GM12878 (cell line): Measurements from ENCODE around the gene ALDH6A1. TPM values are rescaled to one million over a fixed set of nuclear protein-coding genes. Genes with fewer than 3 reads are reported as not detected.
A peak's percentile ranks its signal among the peaks of the same experiment; 100 is the strongest.

Experiments used
- ATF3 ChIP-seq: IDR thresholded peaks from 2 replicates; pipeline ENCODE4 v1.6.1; 2011; ENCODE audit warnings: low read depth, mild to moderate bottlenecking, low read length, moderate library complexity, borderline replicate concordance; ENCODE audit errors: extremely low read depth
- ATF7 ChIP-seq: fragments of 450-650 bp; IDR thresholded peaks from 2 replicates; pipeline ENCODE4 v1.6.1; 2016; ENCODE audit warnings: low read depth, mild to moderate bottlenecking
- BCL3 ChIP-seq: IDR thresholded peaks from 2 replicates; pipeline ENCODE4 v1.6.1; 2011; ENCODE audit warnings: borderline replicate concordance, low read depth, mild to moderate bottlenecking, moderate library complexity, low read length; ENCODE audit not compliant: insufficient read depth, poor library complexity, severe bottlenecking
- CEBPB ChIP-seq, 2 experiments: fragments of 150-350 bp in 1 of 2; IDR thresholded peaks; 2 replicates each; pipeline ENCODE4 v1.6.1; 2012 to 2014; ENCODE audit warnings: low read depth in 2 of 2, low read length in 2 of 2, borderline replicate concordance in 1 of 2, inconsistent platforms in 1 of 2
- EED ChIP-seq: sonication (generic); IDR thresholded peaks from 2 replicates; pipeline ENCODE4 v1.6.1; 2016; ENCODE audit warnings: antibody characterized with exemption, low read depth
- FOXM1 ChIP-seq: IDR thresholded peaks from 2 replicates; pipeline ENCODE4 v1.6.1; 2012; ENCODE audit warnings: low read depth, mild to moderate bottlenecking, inconsistent platforms, low read length, moderate library complexity
- GATAD2B ChIP-seq: fragments of 450-650 bp; conservative IDR thresholded peaks from 2 replicates; pipeline ENCODE4 v1.6.1; 2017; ENCODE audit warnings: low read depth, mild to moderate bottlenecking, moderate library complexity
- IKZF2 ChIP-seq, 2 experiments: fragments of 450-650 bp; IDR thresholded peaks; 2 replicates each; pipeline ENCODE4 v1.6.1; 2017; ENCODE audit warnings: mild to moderate bottlenecking in 2 of 2, moderate library complexity in 2 of 2
- JUNB ChIP-seq: IDR thresholded peaks from 2 replicates; pipeline ENCODE4 v1.6.1; 2016; ENCODE audit warnings: antibody characterized with exemption, mild to moderate bottlenecking
- MYB ChIP-seq: fragments of 150-350 bp; IDR thresholded peaks from 2 replicates; pipeline ENCODE4 v1.6.1; 2014; ENCODE audit warnings: mild to moderate bottlenecking, low read depth, low read length, borderline replicate concordance
- PAX5 ChIP-seq: IDR thresholded peaks from 2 replicates; pipeline ENCODE4 v1.6.1; 2011; ENCODE audit warnings: low read depth, low read length, borderline replicate concordance
- RAD21 ChIP-seq: IDR thresholded peaks from 2 replicates; pipeline ENCODE4 v1.6.1; 2011; ENCODE audit warnings: mild to moderate bottlenecking, low read depth, low read length, moderate library complexity; ENCODE audit not compliant: insufficient read depth
- RCOR1 ChIP-seq: conservative IDR thresholded peaks from 2 replicates; pipeline ENCODE4 v1.6.1; 2012; ENCODE audit warnings: low read depth, low read length, improper control_type of control experiment
- RELB ChIP-seq: fragments of 450-650 bp; IDR thresholded peaks from 2 replicates; pipeline ENCODE4 v1.6.1; 2017; ENCODE audit warnings: low read depth, mild to moderate bottlenecking, moderate library complexity
- SIX5 ChIP-seq: IDR thresholded peaks from 2 replicates; pipeline ENCODE4 v1.6.1; 2011; ENCODE audit warnings: mild to moderate bottlenecking, low read depth, low read length, moderate library complexity; ENCODE audit not compliant: severe bottlenecking
- SKIL ChIP-seq: fragments of 450-650 bp; IDR thresholded peaks from 2 replicates; pipeline ENCODE4 v1.6.1; 2017; ENCODE audit warnings: mild to moderate bottlenecking, low read depth, inconsistent platforms; ENCODE audit not compliant: poor library complexity, severe bottlenecking
- SMAD1 ChIP-seq: fragments of 450-650 bp; IDR thresholded peaks from 2 replicates; pipeline ENCODE4 v1.6.1; 2018; ENCODE audit warnings: mild to moderate bottlenecking, low read depth; ENCODE audit not compliant: partially characterized antibody
- SMARCA5 ChIP-seq: fragments of 450-650 bp; IDR thresholded peaks from 2 replicates; pipeline ENCODE4 v1.6.1; 2017; ENCODE audit warnings: mild to moderate bottlenecking
- SPI1 ChIP-seq: IDR thresholded peaks from 2 replicates; pipeline ENCODE4 v1.6.1; 2011; ENCODE audit warnings: low read depth, mild to moderate bottlenecking, low read length, moderate library complexity, borderline replicate concordance; ENCODE audit not compliant: insufficient read depth
- SREBF1 ChIP-seq: IDR thresholded peaks from 2 replicates; pipeline ENCODE4 v1.6.1; 2012; ENCODE audit warnings: mild to moderate bottlenecking, low read length
- SUZ12 ChIP-seq: fragments of 200-600 bp; sonication (generic); IDR thresholded peaks from one replicate; pipeline ENCODE4 v1.6.1; 2018; ENCODE audit warnings: antibody characterized with exemption, mild to moderate bottlenecking; ENCODE audit not compliant: unreplicated experiment
- YBX1 ChIP-seq: fragments of 450-650 bp; IDR thresholded peaks from 2 replicates; pipeline ENCODE4 v1.6.1; 2016; ENCODE audit warnings: antibody characterized with exemption
- ZBED1 ChIP-seq: IDR thresholded peaks from 2 replicates; pipeline ENCODE4 v1.6.1; 2016; ENCODE audit warnings: borderline replicate concordance
- polyA plus RNA-seq, 11 experiments: library from polyadenylated mRNA; depleted of rRNA in 4 of 11; unstranded in 6 of 11; stranded (reverse) in 5 of 11; fragments of >200 nt; fragmentation: Nextera tagmentation in 4 of 11; fragmentation: Illumina TruSeq in 1 of 11; extraction: Ambion mirVana in 4 of 11; extraction: Trizol in 1 of 11; gene quantifications; 1 replicate in 1 of 11; 2 replicates in 10 of 11; pipeline versions ENCODE4 v1.2.1 to v1.2.3, GENCODE V29; 2011 to 2016; ENCODE audit warnings: inconsistent platforms in 2 of 11, missing spikeins in 2 of 11, low read depth in 1 of 11
- total RNA-seq, 4 experiments: library from RNA; depleted of rRNA in 3 of 4; stranded (reverse); fragments of >200 nt in 3 of 4; fragmentation: Illumina TruSeq in 1 of 4; extraction: Trizol in 1 of 4; gene quantifications; 2 replicates each; pipeline versions ENCODE4 v1.2.1 to v1.2.3, GENCODE V29; 2013 to 2021

The ALDH6A1 gene
- total and polyA plus RNA-seq, 10 of the 15 experiments (the other 5 are each of a cell fraction or from before 2014, with no cell fraction given): 6.3 to 23.4 (median 9.8) TPM

GRCh38 chr14:74084277-74085046 is at the start of gene ALDH6A1, which contains the start of gene LIN52 (continued):
- TF ChIP-seq ATF3: no peak
- no peak for TF ChIP-seq YBX1
- TF ChIP-seq RCOR1: no peak
- peak; percentile 99 for TF ChIP-seq RELB
- TF ChIP-seq MYB: peak; percentile 86; the same call in 1 of the 2 replicates
- TF ChIP-seq SMAD1: no peak
- TF ChIP-seq SUZ12: no peak
- no peak for TF ChIP-seq SREBF1
- TF ChIP-seq SIX5: peak; percentile 22
- no peak for TF ChIP-seq EED
- no peak for TF ChIP-seq CEBPB (IDR thresholded peaks at IDR 0.05; ENCODE audit: borderline replicate concordance in 1 of 2, low read depth in 2 of 2, low read length in 2 of 2)
- TF ChIP-seq PAX5: no peak
- peak; percentile 84 for TF ChIP-seq ATF7
- no peak for TF ChIP-seq BCL3
- peak; percentile 69 for TF ChIP-seq SKIL
- 0 out of 2 replicates have a peak, but pooled peaks have one; percentile 4 for TF ChIP-seq GATAD2B
- no peak for TF ChIP-seq IKZF2 (IDR thresholded peaks at IDR 0.05)
- TF ChIP-seq JUNB: no peak
- no peak for TF ChIP-seq FOXM1
- TF ChIP-seq SPI1: no peak
- TF ChIP-seq SMARCA5: no peak
- no peak for TF ChIP-seq RAD21
- TF ChIP-seq ZBED1: no peak
